ENCODE measurements around the gene FAM168A. TPM values are rescaled to one million over a fixed set of nuclear protein-coding genes. Genes with fewer than 3 reads are reported as not detected.

Gene FAM168A
- total and polyA plus RNA-seq, 2 of the 8 experiments (the other 6 are each of a cell fraction or from before 2014, with no cell fraction given): 17.1 to 21.6 TPM

DNA sequence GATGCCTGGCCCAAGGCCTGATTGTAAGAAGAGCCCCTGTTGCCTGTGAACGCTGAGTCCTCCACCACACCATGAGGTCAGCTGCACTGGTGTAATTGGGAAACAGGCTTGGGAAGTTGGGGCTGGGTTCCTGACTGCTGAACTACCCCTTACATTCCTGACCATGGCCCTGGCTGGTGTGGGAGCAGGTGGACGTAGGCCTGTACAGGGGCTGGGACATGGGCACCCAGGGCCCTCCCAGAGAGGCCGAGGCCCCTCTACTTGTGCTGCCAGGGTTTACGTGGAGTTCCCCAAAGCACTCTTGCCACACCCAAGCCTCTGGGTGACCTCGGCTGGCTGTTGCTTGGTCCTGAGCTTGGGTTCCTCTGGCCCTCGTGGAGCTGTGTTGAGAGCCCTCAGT is 216.3 kb downstream of the FAM168A start:
- H3K4ac ChIP-seq (replicated peaks; ENCODE audit: insufficient read length, low read depth, low read length): no peak overlapping the region
- H3K27me3 ChIP-seq (replicated peaks in 1 of 4; ENCODE audit: control insufficient read depth in 3 of 4, extremely low read depth in 1 of 4, insufficient read depth in 3 of 4, low read length in 3 of 4): peaks cover 0 to 15% (median 9%) of the 10 kb centered on the region in 4 experiments; a peak in 4 of 7 replicates
- H2BK15ac ChIP-seq (ENCODE audit: low read length): no peak overlapping the region
- peaks cover 6 to 10% of the 10 kb centered on the region in 2 experiments for H4K20me1 ChIP-seq (replicated peaks in 1 of 2; ENCODE audit: control insufficient read depth in 1 of 2, insufficient read depth in 2 of 2, low read length in 2 of 2)
- no peaks in the 10 kb centered on the region for H3K9me3 ChIP-seq (ENCODE audit: insufficient read depth in 2 of 2, low read depth in 1 of 2, low read length in 1 of 2)
- DNase-seq (ENCODE audit: low read depth in 1 of 2, low spot score in 2 of 2) (no peak), FAIRE-seq (no peak)
- ChIA-PET CTCF (ENCODE audit: partially characterized antibody) (interaction anchor here (1.0 to 59.1 kb wide), 6 partner anchors 8 to 74 kb away, joined by 3 to 1456 read pairs (median 10); partner anchors contain the start of gene ARHGEF17), POLR2A (ENCODE audit: partially characterized antibody) (interaction anchor here (1.8 kb wide), 1 partner anchor 12 kb away, joined by 5 read pairs; no protein-coding TSS in a partner anchor)
- no peak overlapping the region for H3K9ac ChIP-seq (replicated peaks in 1 of 4; ENCODE audit: extremely low read depth in 1 of 4, low read depth in 3 of 4, low read length in 3 of 4)
- no peak overlapping the region for H3K4me3 ChIP-seq (ENCODE audit: extremely low read depth in 1 of 4, insufficient read depth in 2 of 4, low read depth in 3 of 4, low read length in 4 of 4)
- H3K14ac ChIP-seq (ENCODE audit: insufficient read length): no peak overlapping the region
- H3K79me2 ChIP-seq (ENCODE audit: control insufficient read depth in 1 of 2, insufficient read depth in 2 of 2, low read length in 2 of 2): peaks cover 0 to 2% of the 10 kb centered on the region in 2 experiments; a peak in 1 of 4 replicates
- H2BK20ac ChIP-seq (ENCODE audit: low read length): no peak overlapping the region
- no peak overlapping the region for H4K5ac ChIP-seq (ENCODE audit: insufficient read length, low read depth, low read length)
- no peak overlapping the region for H3K23ac ChIP-seq (ENCODE audit: insufficient read length)
- H4K91ac ChIP-seq (replicated peaks; ENCODE audit: insufficient read length, low read length): no peak overlapping the region
- H3K56ac ChIP-seq (replicated peaks; ENCODE audit: insufficient read length, low read depth, low read length): no peak overlapping the region
- H3K27ac ChIP-seq (ENCODE audit: low read depth, low read length): no peak overlapping the region
- peaks cover 8% of the 10 kb centered on the region for H3K23me2 ChIP-seq (ENCODE audit: low read depth, low read length)
- no peaks in the 10 kb centered on the region for H3K36me3 ChIP-seq (ENCODE audit: control insufficient read depth in 2 of 4, insufficient read depth in 4 of 4, low read length in 3 of 4)
- peaks cover 0 to 18% (median 7%) of the 10 kb centered on the region in 4 experiments; a peak in 6 of 7 replicates for H3K4me1 ChIP-seq (replicated peaks in 1 of 4; ENCODE audit: control insufficient read depth in 3 of 4, insufficient read depth in 4 of 4, low read length in 3 of 4)
- peaks cover 9% of the 10 kb centered on the region; the same call in 1 of the 2 replicates for H3K79me1 ChIP-seq (ENCODE audit: low read depth, low read length)
- H2BK5ac ChIP-seq (ENCODE audit: low read depth, low read length): peak overlapping the region; percentile 24; the same call in 1 of the 2 replicates
- H2BK12ac ChIP-seq (ENCODE audit: low read depth, low read length): no peak overlapping the region
- H2BK120ac ChIP-seq (replicated peaks; ENCODE audit: low read depth, low read length): no peak overlapping the region
- H2AK5ac ChIP-seq (ENCODE audit: low read depth, low read length): no peak overlapping the region
- no peak overlapping the region for H3K18ac ChIP-seq (ENCODE audit: extremely low read depth, low read length)
- H3K4me2 ChIP-seq (ENCODE audit: insufficient read depth in 1 of 2, low read depth in 2 of 2, low read length in 2 of 2): no peak overlapping the region
- no peak overlapping the region for H4K8ac ChIP-seq (ENCODE audit: extremely low read depth, insufficient read depth, low read length)
- H2AFZ ChIP-seq (ENCODE audit: low read length): no peak overlapping the region
- WGBS, 2 experiments (ENCODE audit: extremely low coverage in 1 of 2, insufficient coverage in 1 of 2, insufficient read length in 1 of 2, insufficient replicate concordance in 2 of 2, low coverage in 1 of 2, low lambda C conversion rate in 2 of 2, missing lambda C conversion rate in 1 of 2): 83% methylated on average over 4 of the region's 6 CpGs; no CpG with 5 or more reads in 1 of the 2 experiments
- no peak for TF ChIP-seq POLR2AphosphoS5 (IDR thresholded peaks at IDR 0.05; ENCODE audit: low read depth, low read length)
- TF ChIP-seq, protein P1, sequence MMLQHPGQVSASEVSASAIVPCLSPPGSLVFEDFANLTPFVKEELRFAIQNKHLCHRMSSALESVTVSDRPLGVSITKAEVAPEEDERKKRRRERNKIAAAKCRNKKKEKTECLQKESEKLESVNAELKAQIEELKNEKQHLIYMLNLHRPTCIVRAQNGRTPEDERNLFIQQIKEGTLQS (IDR thresholded peaks at IDR 0.05; ENCODE audit: insufficient read depth, low read depth, low read length): no peak
- no peak for TF ChIP-seq NRF1 (IDR thresholded peaks at IDR 0.05; ENCODE audit: low read depth, low read length)
- TF ChIP-seq EZH2 (IDR thresholded peaks at IDR 0.05; ENCODE audit: low read depth, low read length, severe bottlenecking): no peak
- TF ChIP-seq POU5F1 (IDR thresholded peaks at IDR 0.05; ENCODE audit: low read depth, low read length): no peak
- TF ChIP-seq HDAC2 (IDR thresholded peaks at IDR 0.05; ENCODE audit: borderline replicate concordance in 1 of 2, low read depth in 2 of 2, low read length in 2 of 2): no peak
- no peak for TF ChIP-seq TCF12 (IDR thresholded peaks at IDR 0.05; ENCODE audit: low read depth, low read length)
- no peak for TF ChIP-seq KDM4A (IDR thresholded peaks at IDR 0.05; ENCODE audit: low read depth, low read length, severe bottlenecking)
- no peak for TF ChIP-seq SIN3A (conservative IDR thresholded peaks at IDR 0.05 in 1 of 2, IDR thresholded peaks at IDR 0.05 in 1 of 2; ENCODE audit: low read depth in 1 of 2, low read length in 2 of 2)

All from H1 (cell line).